Vagina (tissue), 2 donors: ENCODE data around the gene CDR2L. TPM values are rescaled to one million over a fixed set of nuclear protein-coding genes. Genes with fewer than 3 reads are reported as not detected.

ENCODE experiments used
- DNase-seq, 2 donors: peaks; one replicate each; pipeline ENCODE4 v3.0.0-alpha.2; 2017; ENCODE audit errors: extremely low spot score in 2 of 2
- H3K27ac ChIP-seq: fragments of 200-600 bp; sonication (generic); one replicate; pipeline ENCODE4 v1.5.1; 2019
- H3K27me3 ChIP-seq: fragments of 200-600 bp; sonication (generic); one replicate; pipeline ENCODE4 v1.5.1; 2019
- H3K36me3 ChIP-seq, 2 donors: fragments of 200-600 bp; sonication (generic); one replicate each; pipeline ENCODE4 v1.5.1; 2017 to 2019
- H3K4me1 ChIP-seq: fragments of 200-600 bp; sonication (generic); one replicate; pipeline ENCODE4 v1.5.1; 2019
- H3K4me3 ChIP-seq, 2 donors: fragments of 200-600 bp; sonication (generic); 1 replicate in 1 of 2; 2 replicates in 1 of 2; pipeline ENCODE4 v1.5.1; 2016 to 2019
- H3K9me3 ChIP-seq: fragments of 200-600 bp; sonication (generic); one replicate; pipeline ENCODE4 v1.5.1; 2019
- POLR2A ChIP-seq, 2 donors: fragments of 450-650 bp; IDR thresholded peaks; one replicate each; pipeline ENCODE4 v1.6.1; 2017; ENCODE audit warnings: antibody characterized with exemption in 2 of 2, mild to moderate bottlenecking in 2 of 2, moderate library complexity in 2 of 2
- POLR2AphosphoS5 ChIP-seq, 2 donors: sonication (generic); formaldehyde crosslinking; IDR thresholded peaks; one replicate each; pipeline ENCODE4 v1.9.0; 2017; ENCODE audit warnings: antibody characterized with exemption in 2 of 2, mild to moderate bottlenecking in 2 of 2, low read depth in 1 of 2; ENCODE audit not compliant: insufficient read depth in 1 of 2
- intact Hi-C: fragments of 100-400 bp; cut with DNase I; formaldehyde crosslinking; loops from one replicate; pipeline ENCODE4 v1.15.1; 2023
- total RNA-seq: library from RNA; depleted of rRNA; stranded (reverse); fragments of >200 nt; gene quantifications from one replicate; pipeline ENCODE4 v1.2.3, GENCODE V29; 2016
- TF ChIP-seq, protein P1 (sequence below), 3 experiments: fragments of 450-650 bp in 2 of 3; fragments of 200-600 bp in 1 of 3; sonication (generic) in 1 of 3; IDR thresholded peaks; one replicate each; pipeline ENCODE4 v1.5.1; 2017 to 2019; ENCODE audit warnings: antibody characterized with exemption in 3 of 3, mild to moderate bottlenecking in 2 of 3, moderate library complexity in 2 of 3

The CDR2L gene
- total RNA-seq, 1 donor from 2014 or later: 13.5 TPM

DNA sequence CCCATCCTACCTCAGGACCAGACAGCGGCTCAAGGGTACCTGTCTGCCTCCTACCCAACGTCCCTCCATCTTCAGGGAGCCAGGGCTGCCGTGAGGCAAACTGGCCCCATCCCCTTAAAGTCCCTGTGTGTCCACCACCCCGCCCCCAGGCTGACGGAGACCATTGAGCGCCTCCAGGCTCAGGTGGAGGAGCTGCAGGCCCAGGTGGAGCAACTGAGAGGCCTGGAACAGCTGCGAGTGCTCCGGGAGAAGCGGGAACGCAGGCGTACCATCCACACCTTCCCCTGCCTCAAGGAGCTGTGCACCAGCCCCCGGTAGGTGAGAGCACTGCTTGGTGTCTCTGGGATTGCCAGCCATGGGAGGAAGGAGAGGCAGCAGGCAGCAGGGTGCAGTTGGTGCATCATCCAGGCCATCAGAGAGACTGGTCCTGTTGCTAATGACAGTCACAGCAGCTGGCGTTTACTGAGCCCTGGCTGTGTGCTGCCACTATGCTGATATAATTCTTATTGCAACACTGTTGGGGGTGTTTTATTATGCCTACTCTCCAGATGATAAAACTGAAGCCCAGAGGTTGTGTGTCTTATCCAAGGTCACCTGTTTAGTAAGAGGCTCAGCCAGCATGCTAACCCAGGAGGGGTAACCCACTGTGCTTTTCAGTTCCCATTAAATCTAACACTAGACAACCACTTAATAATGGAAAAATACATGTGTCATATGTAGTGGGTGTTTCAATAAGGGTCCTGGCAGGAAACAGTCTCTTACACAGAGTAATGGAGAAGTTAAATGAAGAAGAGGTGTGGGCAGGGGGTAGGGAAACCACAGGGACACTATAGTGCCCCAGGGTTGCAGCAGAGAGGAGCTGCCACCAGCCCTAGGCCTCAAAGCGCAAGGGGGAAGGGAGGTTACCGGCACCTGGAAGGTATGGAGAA lies 14.7 kb downstream of the CDR2L start:
- Histone ChIP-seq H3K27me3 (no peaks in the 10 kb centered on the region), H3K27ac (no peak overlapping the region), H3K9me3 (no peaks in the 10 kb centered on the region), H3K4me1 (no peaks in the 10 kb centered on the region), H3K36me3 (peaks cover 0 to 20% of the 10 kb centered on the region in 2 donors), H3K4me3 (no peak overlapping the region)
- no peak for DNase-seq
- TF ChIP-seq, protein P1, sequence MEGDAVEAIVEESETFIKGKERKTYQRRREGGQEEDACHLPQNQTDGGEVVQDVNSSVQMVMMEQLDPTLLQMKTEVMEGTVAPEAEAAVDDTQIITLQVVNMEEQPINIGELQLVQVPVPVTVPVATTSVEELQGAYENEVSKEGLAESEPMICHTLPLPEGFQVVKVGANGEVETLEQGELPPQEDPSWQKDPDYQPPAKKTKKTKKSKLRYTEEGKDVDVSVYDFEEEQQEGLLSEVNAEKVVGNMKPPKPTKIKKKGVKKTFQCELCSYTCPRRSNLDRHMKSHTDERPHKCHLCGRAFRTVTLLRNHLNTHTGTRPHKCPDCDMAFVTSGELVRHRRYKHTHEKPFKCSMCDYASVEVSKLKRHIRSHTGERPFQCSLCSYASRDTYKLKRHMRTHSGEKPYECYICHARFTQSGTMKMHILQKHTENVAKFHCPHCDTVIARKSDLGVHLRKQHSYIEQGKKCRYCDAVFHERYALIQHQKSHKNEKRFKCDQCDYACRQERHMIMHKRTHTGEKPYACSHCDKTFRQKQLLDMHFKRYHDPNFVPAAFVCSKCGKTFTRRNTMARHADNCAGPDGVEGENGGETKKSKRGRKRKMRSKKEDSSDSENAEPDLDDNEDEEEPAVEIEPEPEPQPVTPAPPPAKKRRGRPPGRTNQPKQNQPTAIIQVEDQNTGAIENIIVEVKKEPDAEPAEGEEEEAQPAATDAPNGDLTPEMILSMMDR (IDR thresholded peaks at IDR 0.05): no peak
- TF ChIP-seq POLR2AphosphoS5 (IDR thresholded peaks at IDR 0.05; ENCODE audit: insufficient read depth in 1 of 2, low read depth in 1 of 2): no peak
- TF ChIP-seq POLR2A (IDR thresholded peaks at IDR 0.05): no peak
- intact Hi-C loops: no loop called here

DNA sequence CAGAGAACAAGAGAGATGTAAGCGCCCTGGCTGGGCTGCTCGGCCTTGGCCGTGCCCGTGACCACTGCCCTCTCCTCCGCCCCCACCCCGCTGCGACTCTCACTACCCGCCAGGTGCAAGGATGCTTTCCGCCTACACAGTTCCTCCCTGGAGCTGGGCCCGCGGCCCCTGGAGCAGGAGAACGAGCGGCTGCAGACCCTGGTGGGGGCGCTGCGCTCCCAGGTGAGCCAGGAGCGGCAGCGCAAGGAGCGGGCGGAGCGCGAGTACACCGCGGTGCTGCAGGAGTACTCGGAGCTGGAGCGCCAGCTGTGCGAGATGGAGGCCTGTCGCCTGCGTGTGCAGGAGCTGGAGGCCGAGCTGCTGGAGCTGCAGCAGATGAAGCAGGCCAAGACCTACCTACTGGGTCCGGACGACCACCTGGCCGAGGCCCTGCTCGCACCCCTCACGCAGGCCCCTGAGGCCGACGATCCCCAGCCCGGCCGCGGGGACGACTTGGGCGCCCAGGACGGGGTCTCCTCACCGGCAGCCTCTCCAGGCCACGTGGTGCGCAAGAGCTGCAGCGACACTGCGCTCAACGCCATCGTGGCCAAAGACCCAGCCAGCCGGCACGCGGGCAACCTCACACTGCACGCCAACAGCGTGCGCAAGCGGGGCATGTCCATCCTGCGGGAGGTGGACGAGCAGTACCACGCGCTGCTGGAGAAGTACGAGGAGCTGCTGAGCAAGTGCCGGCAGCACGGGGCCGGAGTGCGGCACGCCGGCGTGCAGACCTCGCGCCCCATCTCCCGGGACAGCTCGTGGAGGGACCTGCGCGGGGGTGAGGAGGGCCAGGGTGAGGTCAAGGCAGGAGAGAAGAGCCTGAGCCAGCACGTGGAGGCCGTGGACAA lies 15.9 kb downstream of the CDR2L start:
- H3K27ac ChIP-seq: no peak overlapping the region
- H3K36me3 ChIP-seq: peaks cover 0 to 20% of the 10 kb centered on the region in 2 donors
- no peak overlapping the region for H3K4me3 ChIP-seq
- no peak for TF ChIP-seq POLR2AphosphoS5 (IDR thresholded peaks at IDR 0.05; ENCODE audit: insufficient read depth in 1 of 2, low read depth in 1 of 2)
- TF ChIP-seq, protein P1 (IDR thresholded peaks at IDR 0.05): no peak
- no peak for TF ChIP-seq POLR2A (IDR thresholded peaks at IDR 0.05)
- no peak for DNase-seq
- H3K4me1 ChIP-seq: no peaks in the 10 kb centered on the region
- H3K27me3 ChIP-seq: no peaks in the 10 kb centered on the region
- intact Hi-C loops: no loop called here
- no peaks in the 10 kb centered on the region for H3K9me3 ChIP-seq

DNA sequence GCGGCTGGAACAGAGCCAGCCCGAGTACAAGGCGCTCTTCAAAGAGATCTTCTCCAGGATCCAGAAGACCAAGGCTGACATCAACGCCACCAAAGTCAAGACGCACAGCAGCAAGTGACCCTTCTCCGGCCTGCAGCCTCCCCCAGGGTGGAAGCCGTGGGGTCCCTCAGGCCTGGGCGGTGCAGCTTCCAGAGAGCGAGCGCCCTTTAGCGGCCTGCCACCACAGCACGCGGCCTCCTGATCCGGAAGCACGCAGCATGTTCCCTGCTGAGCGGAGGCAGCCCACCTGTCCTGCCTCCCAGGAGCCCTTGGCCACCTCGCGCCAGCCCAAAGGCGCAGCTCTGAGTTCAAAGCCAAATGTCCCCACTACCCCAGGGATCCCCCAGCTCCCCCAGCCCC lies 16.5 kb downstream of the CDR2L start:
- H3K36me3 ChIP-seq: peaks cover 0 to 20% of the 10 kb centered on the region in 2 donors
- H3K27ac ChIP-seq: no peak overlapping the region
- H3K4me1 ChIP-seq: no peaks in the 10 kb centered on the region

DNA sequence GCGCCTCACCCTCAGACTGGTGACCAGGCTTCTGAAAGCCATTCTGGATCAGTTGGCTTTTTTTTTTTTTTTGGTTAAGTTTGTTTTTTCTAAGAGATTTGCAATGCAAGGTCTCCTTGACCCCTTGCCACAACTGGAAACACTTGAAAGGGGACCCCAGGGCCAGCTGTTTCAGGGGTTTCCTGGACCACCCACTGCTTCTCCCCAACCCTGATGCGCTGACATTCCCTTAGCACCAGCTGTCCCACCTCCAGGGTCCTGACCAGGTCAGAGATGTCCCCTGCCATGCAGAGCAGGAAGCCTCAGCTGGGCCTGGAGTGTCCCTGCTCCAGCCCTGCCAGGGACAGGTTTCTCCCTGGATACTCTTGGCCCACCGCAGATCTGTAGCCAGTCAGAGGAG lies 16.9 kb downstream of the CDR2L start:
- Histone ChIP-seq H3K27ac (no peak overlapping the region), H3K36me3 (peaks cover 0 to 20% of the 10 kb centered on the region in 2 donors)
- no peak for DNase-seq

More for the DNA sequence above, 16.5 kb downstream of the CDR2L start:
- Histone ChIP-seq H3K27me3 (no peaks in the 10 kb centered on the region), H3K4me3 (no peak overlapping the region), H3K9me3 (no peaks in the 10 kb centered on the region)
- intact Hi-C loops: no loop called here
- DNase-seq: no peak
- TF ChIP-seq POLR2A (IDR thresholded peaks at IDR 0.05): no peak
- TF ChIP-seq, protein P1 (IDR thresholded peaks at IDR 0.05): no peak
- TF ChIP-seq POLR2AphosphoS5 (IDR thresholded peaks at IDR 0.05; ENCODE audit: insufficient read depth in 1 of 2, low read depth in 1 of 2): no peak

More for the DNA sequence above, 16.9 kb downstream of the CDR2L start:
- H3K4me1 ChIP-seq: no peaks in the 10 kb centered on the region
- no peak for TF ChIP-seq POLR2A (IDR thresholded peaks at IDR 0.05)
- TF ChIP-seq POLR2AphosphoS5 (IDR thresholded peaks at IDR 0.05; ENCODE audit: insufficient read depth in 1 of 2, low read depth in 1 of 2): no peak
- TF ChIP-seq, protein P1 (IDR thresholded peaks at IDR 0.05): no peak
- H3K27me3 ChIP-seq: no peaks in the 10 kb centered on the region
- no peak overlapping the region for H3K4me3 ChIP-seq
- intact Hi-C loops: no loop called here
- H3K9me3 ChIP-seq: no peaks in the 10 kb centered on the region
